ENCODE measurements around the gene MFRP. TPM values are rescaled to one million over a fixed set of nuclear protein-coding genes. Genes with fewer than 3 reads are reported as not detected.

The MFRP gene
- total and polyA plus RNA-seq, 8 donors: not detected

- peaks cover 7 to 17% (median 12%) of the 10 kb centered on the region in 4 donors for H3K36me3 ChIP-seq
- peaks cover 0 to 24% (median 16%) of the 10 kb centered on the region in 3 donors for H3K27me3 ChIP-seq
- DNase-seq: peak in 1 of 2 donors; percentile 20
- peak overlapping the region in 3 of 4 donors; percentile 82 to 100 (median 96) for H3K4me3 ChIP-seq
- WGBS, 5 donors: 84 to 91% (median 89%) methylated on average over 30 of the region's 30 CpGs
- peak overlapping the region in 2 of 5 donors; percentile 85 to 96 for H3K27ac ChIP-seq
- no peaks in the 10 kb centered on the region for H3K9me3 ChIP-seq
- peaks cover 54 to 70% (median 64%) of the 10 kb centered on the region in 4 donors for H3K4me1 ChIP-seq
- TF ChIP-seq CTCF (IDR thresholded peaks at IDR 0.05) (no peak), POLR2AphosphoS5 (IDR thresholded peaks at IDR 0.05) (no peak), POLR2A (IDR thresholded peaks at IDR 0.05) (no peak), EP300 (IDR thresholded peaks at IDR 0.05) (no peak)
- intact Hi-C loops (cut with DNase I; ENCODE audit: low total_unique reads): no loop called here
These were observed 10.6 kb downstream of the MFRP start for GRCh38 chr11:119335655-119336543.

- 63 to 71% (median 64%) methylated on average over 10 to 15 of the region's 15 CpGs for WGBS, 5 donors
These were observed 11.3 kb downstream of the MFRP start for GRCh38 chr11:119335091-119335654.

GRCh38 chr11:119334174-119334930 is 12.2 kb downstream of the MFRP start, which contains the start of gene RNF26:
TSS of gene RNF26 (plus strand) at chr11:119334527. CDS start at chr11:119335123, 596 bp downstream.
- peak within 1 kb of the TSS; percentile 83 to 95 (median 89) for H3K27ac ChIP-seq
- DNase-seq: peak; percentile 95 to 99
- TF ChIP-seq POLR2AphosphoS5 (IDR thresholded peaks at IDR 0.05) (peak; percentile 34 to 93 (median 78)), EP300 (IDR thresholded peaks at IDR 0.05) (no peak), CTCF (IDR thresholded peaks at IDR 0.05) (no peak)
- H3K27me3 ChIP-seq: peaks cover 0 to 8% (median 2%) of the 10 kb centered on the region in 3 donors
- peak within 1 kb of the TSS; percentile 81 to 100 (median 89) for H3K4me3 ChIP-seq
- H3K36me3 ChIP-seq: peaks cover 7 to 17% (median 12%) of the 10 kb centered on the region in 4 donors
- H3K4me1 ChIP-seq: peaks cover 41 to 55% (median 48%) of the 10 kb centered on the region in 4 donors
- intact Hi-C loops (cut with DNase I; ENCODE audit: low total_unique reads): no loop called here
- H3K9me3 ChIP-seq: no peaks in the 10 kb centered on the region
- 0 to 1% (median 0%) methylated on average over 46 to 54 of the region's 54 CpGs for WGBS, 5 donors

More at GRCh38 chr11:119335091-119335654, 11.3 kb downstream of the MFRP start:
- intact Hi-C loops (cut with DNase I; ENCODE audit: low total_unique reads): no loop called here
- Histone ChIP-seq H3K27ac (peak overlapping the region in 4 of 5 donors; percentile 83 to 95 (median 90)), H3K9me3 (no peaks in the 10 kb centered on the region), H3K4me1 (peaks cover 48 to 63% (median 57%) of the 10 kb centered on the region in 4 donors), H3K27me3 (peaks cover 0 to 16% (median 10%) of the 10 kb centered on the region in 3 donors), H3K36me3 (peaks cover 7 to 17% (median 12%) of the 10 kb centered on the region in 4 donors), H3K4me3 (peak overlapping the region; percentile 81 to 100 (median 89))
- no peak for TF ChIP-seq POLR2AphosphoS5 (IDR thresholded peaks at IDR 0.05)
- TF ChIP-seq POLR2A (IDR thresholded peaks at IDR 0.05): no peak
- no peak for TF ChIP-seq EP300 (IDR thresholded peaks at IDR 0.05)
- no peak for TF ChIP-seq CTCF (IDR thresholded peaks at IDR 0.05)
- DNase-seq: peak in 1 of 2 donors; percentile 16
